HG02571 (cell line): ENCODE data around the gene PHLDA2.

Experiments used
- ATAC-seq: cut with Tn5 transposase; IDR thresholded peaks from one replicate; pipeline ENCODE4 v1.9.1; 2021; ENCODE audit warnings: mild to moderate bottlenecking, moderate library complexity; ENCODE audit not compliant: unreplicated experiment

PHLDA2 gene

DNA sequence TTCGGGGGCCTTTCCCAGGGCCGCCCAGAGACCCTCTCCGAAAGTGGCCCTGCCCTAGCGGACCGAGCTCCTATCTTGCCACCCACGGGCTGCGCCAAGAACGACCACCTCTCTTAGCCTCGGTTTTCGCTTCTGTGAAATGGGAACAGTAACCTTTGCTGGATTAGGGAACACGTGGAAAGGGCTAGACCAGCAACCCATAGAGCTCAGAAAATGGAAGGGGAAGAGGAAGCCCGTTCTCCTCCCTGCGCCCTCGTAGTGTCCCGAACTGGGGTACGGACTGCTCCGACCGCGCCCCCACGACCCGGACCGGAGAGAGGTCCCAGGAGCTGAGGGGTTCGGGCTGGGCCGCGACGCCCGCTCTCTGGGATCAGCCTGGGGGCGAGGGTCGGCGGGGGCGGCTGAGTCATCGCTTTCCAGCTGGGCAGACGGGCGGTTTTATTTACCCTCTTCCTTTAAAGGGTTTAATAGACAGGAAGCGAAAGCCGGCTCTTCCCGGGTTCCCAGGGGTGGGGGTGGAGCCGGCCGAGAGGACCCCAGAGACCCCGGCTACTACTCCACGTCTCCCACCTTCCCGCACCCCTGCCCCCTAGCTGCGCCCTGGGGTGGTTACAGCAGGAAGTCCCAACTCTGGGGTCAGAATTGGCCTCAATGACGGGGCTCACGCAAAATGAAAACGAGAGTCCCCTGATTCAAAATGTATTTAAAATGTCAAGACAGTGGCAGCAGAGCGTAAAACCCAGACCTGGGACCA lies 907 bp upstream of the PHLDA2 start:
- ATAC-seq = peak; percentile 39

GRCh38 chr11:2929531-2929949 lies 320 bp upstream of the PHLDA2 start:
- ATAC-seq = no peak

GRCh38 chr11:2927851-2928604 lies 1.2 kb downstream of the PHLDA2 start:
- no peak for ATAC-seq

- ATAC-seq = no peak
These were observed 2.0 kb downstream of the PHLDA2 start for GRCh38 chr11:2927121-2927800.

DNA sequence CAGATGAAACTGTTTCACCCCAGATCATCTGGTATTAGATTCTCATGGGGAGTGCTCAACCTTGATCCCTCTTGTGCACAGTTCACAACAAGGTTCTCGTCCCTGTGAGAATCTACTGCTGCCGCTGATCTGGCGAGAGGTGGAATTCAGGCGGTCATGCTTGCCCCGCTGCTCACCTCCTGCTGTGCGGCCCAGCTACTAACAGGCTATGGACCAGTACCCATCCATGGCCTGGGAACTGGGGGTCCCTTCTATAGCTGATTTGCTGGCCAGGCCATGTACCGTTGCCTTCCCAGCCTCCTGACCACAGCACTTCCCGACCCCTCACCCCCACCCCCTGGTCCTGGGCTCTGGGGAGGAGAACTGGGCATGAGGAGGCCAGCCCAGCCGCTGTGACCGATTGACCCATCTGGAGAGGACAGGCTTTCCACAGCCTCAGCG lies 2.6 kb downstream of the PHLDA2 start:
- ATAC-seq = no peak

- no peak for ATAC-seq
These were observed 4.2 kb downstream of the PHLDA2 start for GRCh38 chr11:2924821-2925675.

DNA sequence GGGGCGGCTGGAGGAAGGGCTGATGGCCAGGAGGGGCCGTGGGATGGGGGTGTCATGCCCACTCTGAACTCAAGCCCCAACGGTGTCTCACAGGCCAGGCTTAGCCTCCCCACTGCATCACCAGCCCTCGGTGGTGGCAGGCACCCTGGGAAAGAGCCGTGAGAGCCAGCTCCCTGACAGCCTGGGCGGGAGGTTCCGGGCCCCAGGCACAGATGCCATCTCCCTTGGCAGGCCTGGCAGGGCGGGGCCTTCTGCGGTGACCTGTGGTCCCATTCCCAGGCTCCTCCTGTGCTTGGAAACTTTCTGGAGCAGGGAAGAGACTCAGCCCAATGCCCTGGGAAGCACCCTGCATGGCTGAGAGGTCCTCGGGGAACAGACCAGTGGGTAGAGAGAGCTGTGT lies 4.8 kb downstream of the PHLDA2 start:
- no peak for ATAC-seq

DNA sequence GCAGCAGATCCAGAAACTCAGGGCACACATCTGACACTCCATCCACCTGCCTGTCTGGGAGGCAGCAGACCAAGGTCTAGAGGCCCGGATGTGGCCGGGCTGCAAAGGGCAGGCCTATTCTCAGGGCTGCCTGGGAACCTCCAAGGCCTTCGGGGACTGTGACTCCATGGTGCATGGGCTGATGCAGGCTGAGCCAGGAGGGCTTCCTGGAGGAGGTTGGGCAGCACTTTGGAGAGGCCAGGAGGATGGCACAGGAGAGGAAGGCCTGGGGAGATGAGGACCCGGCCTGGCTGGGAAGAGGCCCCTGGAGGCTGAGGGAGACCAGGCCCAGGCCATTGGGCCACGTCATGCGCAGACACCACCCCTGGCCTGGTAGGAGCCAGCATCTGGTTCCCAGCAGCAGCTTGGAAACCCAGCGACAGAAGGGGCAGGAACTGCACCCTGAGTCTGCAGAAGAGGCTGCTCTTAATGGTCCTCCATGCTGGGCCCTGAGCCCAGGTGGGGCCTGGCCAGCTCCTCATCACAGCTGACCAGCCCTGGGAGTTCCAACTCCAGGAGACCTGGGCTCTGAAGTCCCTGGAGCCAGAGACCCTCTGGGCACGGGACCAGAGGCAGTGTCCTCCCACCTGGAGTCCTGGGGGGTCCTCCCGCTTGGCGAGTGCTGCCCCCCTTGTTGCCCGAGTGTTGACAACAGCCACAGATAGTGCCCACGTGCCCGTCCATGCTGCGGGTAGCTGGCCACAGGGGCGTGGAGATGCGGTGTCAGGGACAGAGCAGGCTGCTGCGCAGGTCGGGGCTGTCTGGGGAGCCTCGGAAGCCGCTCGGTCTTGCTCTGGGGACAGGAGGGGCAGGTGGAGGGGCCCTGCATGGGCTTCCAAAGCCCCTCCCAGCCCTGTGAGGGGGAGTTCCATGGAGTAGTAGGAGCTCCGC lies 5.5 kb downstream of the PHLDA2 start:
- no peak for ATAC-seq

GRCh38 chr11:2922655-2923054 lies 6.6 kb downstream of the PHLDA2 start:
- no peak for ATAC-seq

GRCh38 chr11:2921742-2922493 lies 7.3 kb downstream of the PHLDA2 start:
- no peak for ATAC-seq

DNA sequence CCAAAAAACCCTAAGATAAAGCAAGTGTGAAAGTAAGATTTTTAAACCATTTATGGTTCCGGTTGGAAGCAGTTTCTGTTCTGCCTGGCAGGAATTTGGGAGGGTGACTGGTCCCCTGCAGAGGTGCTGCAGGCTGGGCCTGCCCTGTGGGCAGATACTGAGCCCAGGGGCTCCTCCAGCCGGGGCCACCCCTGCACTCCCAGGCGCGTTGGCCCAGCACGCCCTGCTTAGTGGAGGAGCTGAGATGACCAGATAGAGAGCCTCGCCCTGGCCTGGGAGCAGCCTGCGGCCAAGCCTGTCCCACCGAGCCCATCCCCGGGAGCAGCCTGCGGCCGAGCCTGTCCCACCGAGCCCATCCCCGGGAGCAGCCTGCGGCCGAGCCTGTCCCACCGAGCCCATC lies 8.0 kb downstream of the PHLDA2 start:
- no peak for ATAC-seq

GRCh38 chr11:2920343-2920742 lies 8.9 kb downstream of the PHLDA2 start:
- no peak for ATAC-seq

GRCh38 chr11:2919837-2920236 lies 9.4 kb downstream of the PHLDA2 start:
- no peak for ATAC-seq

- ATAC-seq = no peak
These were observed 10.0 kb downstream of the PHLDA2 start for GRCh38 chr11:2919188-2919587.

DNA sequence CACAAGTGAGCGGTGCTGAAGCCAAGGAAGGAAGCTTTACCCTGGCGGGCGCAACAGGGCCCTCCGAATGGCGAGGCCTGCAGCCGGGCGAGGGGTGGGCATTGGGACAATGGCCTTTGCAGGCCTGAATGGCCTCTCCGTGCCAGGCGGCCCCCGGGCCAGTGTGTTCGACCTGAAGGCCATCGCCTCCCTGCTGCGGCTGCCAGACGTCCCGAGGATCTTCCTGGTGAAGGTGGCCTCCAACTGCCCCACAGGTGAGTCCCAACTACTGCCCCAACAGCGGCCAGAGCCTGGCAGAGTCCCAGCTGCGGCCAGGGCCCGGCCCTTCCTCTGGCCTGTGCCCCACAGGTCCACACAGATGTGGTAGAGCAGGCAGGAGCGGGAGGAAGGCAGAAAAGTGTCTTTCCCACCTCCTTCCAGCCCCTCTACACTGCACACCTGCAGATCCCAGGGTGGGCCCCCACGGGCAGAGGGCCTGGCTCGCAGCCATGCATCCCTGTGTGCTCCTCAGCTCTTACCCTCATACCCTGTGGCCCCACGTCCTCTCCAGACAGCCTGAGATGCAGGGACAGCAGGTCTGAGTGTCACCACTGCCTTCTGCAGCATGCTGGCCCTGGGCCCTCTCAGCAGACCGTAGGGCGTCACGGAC lies 11.3 kb downstream of the PHLDA2 start:
- no peak for ATAC-seq

DNA sequence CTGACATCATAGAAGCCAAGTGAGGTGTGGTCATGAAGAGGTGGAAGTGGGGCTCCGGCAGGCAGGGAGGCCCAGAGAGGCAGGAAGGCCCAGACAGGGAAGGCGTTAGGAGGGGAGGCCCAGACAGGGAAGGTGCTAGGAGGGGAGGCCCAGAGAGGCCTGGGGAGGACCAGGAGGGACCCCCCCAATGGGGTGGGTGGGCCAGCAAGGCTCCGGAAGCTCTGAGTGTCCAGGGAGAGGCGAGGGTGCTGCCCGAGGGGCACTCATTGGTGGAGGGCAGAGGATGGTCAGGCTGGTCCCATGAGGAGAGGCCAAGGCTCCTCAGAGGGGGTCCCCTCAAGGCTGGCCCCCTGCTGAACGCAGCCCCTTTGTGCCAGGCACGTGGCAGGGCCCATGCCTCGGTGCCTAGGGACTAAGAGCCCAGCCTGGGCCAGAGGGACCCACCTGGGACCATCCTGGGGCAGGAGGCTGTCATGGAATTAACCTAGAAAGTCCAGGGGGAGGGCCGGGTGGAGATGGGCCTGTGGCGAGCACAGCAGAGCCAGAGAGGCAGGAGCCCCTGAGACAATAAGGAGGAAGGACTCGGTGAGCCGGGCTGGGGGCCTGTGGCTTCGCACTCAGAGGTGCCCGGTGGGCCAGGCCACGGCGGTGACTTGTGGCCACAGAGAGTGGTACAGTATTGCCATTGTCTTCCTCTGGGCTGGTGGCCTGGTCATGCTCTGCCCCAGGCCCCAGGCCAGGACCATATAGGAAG lies 12.2 kb downstream of the PHLDA2 start:
- no peak for ATAC-seq

GRCh38 chr11:2916114-2916891 lies 12.9 kb downstream of the PHLDA2 start:
- ATAC-seq = no peak
